HFFc6 (cell line): Measurements from ENCODE around the gene CHMP2A. TPM values are rescaled to one million over a fixed set of nuclear protein-coding genes. Genes with fewer than 3 reads are reported as not detected.

Source experiments
- DNase-seq: peaks from one replicate; pipeline ENCODE4 v3.0.0-alpha.2; 2018
- H3K27ac Mint-ChIP-seq: 2 replicates; pipeline ENCODE4 v1.8.0; 2020; ENCODE audit warnings: mild to moderate bottlenecking, mixed read lengths
- H3K27me3 Mint-ChIP-seq: 2 replicates; pipeline ENCODE4 v1.8.0; 2021; ENCODE audit warnings: mild to moderate bottlenecking, moderate library complexity, mixed read lengths; ENCODE audit not compliant: insufficient read depth
- H3K36me3 Mint-ChIP-seq: 2 replicates; pipeline ENCODE4 v1.8.0; 2021; ENCODE audit warnings: low read depth, mixed read lengths
- H3K4me1 Mint-ChIP-seq: 2 replicates; pipeline ENCODE4 v1.8.0; 2020; ENCODE audit warnings: low read depth, mixed read lengths
- H3K4me3 Mint-ChIP-seq: 2 replicates; pipeline ENCODE4 v1.8.0; 2020; ENCODE audit warnings: mild to moderate bottlenecking, moderate library complexity, mixed read lengths
- H3K9me3 Mint-ChIP-seq: 2 replicates; pipeline ENCODE4 v1.8.0; 2020; ENCODE audit warnings: mild to moderate bottlenecking, mixed read lengths
- CTCF ChIP-seq: fragments of 200-600 bp; sonication (generic); IDR thresholded peaks from 2 replicates; pipeline ENCODE4 v1.5.0; 2021; ENCODE audit warnings: antibody characterized with exemption, mild to moderate bottlenecking
- total RNA-seq, 6 experiments: library from RNA; stranded (reverse); fragmentation: NEBNext Ultra II Directional; extraction: Animal tissue kit (Norgen Biotek cat#: 25700); gene quantifications; 2 replicates in 1 of 6; 3 replicates in 5 of 6; pipeline ENCODE4 v1.2.3, GENCODE V29; 2021

The CHMP2A gene
- total RNA-seq, 6 experiments from 2014 or later: 100 to 126 (median 120) TPM

GRCh38 chr19:58536852-58537798 lies 17.8 kb downstream of the CHMP2A start:
- no peaks in the 10 kb centered on the region for H3K36me3 Mint-ChIP-seq
- no peaks in the 10 kb centered on the region for H3K4me1 Mint-ChIP-seq
- H3K27me3 Mint-ChIP-seq: peaks cover 40% of the 10 kb centered on the region
- no peak for DNase-seq
- H3K4me3 Mint-ChIP-seq: no peak overlapping the region
- no peaks in the 10 kb centered on the region for H3K9me3 Mint-ChIP-seq
- TF ChIP-seq CTCF: no peak
- H3K27ac Mint-ChIP-seq: no peak overlapping the region

GRCh38 chr19:58535857-58536256 lies 19.0 kb downstream of the CHMP2A start:
- no peaks in the 10 kb centered on the region for H3K4me1 Mint-ChIP-seq

GRCh38 chr19:58531034-58531840 lies 23.7 kb downstream of the CHMP2A start:
- no peak for DNase-seq
- no peak for TF ChIP-seq CTCF
- no peaks in the 10 kb centered on the region for H3K9me3 Mint-ChIP-seq
- H3K27me3 Mint-ChIP-seq: peaks cover 36% of the 10 kb centered on the region
- no peaks in the 10 kb centered on the region for H3K4me1 Mint-ChIP-seq
- H3K36me3 Mint-ChIP-seq: no peaks in the 10 kb centered on the region
- H3K4me3 Mint-ChIP-seq: no peak overlapping the region
- H3K27ac Mint-ChIP-seq: no peak overlapping the region

More at GRCh38 chr19:58535857-58536256, 19.0 kb downstream of the CHMP2A start:
- peaks cover 48% of the 10 kb centered on the region for H3K27me3 Mint-ChIP-seq
- DNase-seq: no peak
- H3K4me3 Mint-ChIP-seq: no peak overlapping the region
- no peak for TF ChIP-seq CTCF
- no peaks in the 10 kb centered on the region for H3K36me3 Mint-ChIP-seq
- no peak overlapping the region for H3K27ac Mint-ChIP-seq
- H3K9me3 Mint-ChIP-seq: no peaks in the 10 kb centered on the region

GRCh38 chr19:58529405-58529804 lies 25.5 kb downstream of the CHMP2A start:
- DNase-seq: no peak
- Mint-ChIP-seq H3K27ac (no peak overlapping the region), H3K27me3 (peaks cover 29% of the 10 kb centered on the region), H3K4me3 (no peak overlapping the region), H3K4me1 (no peaks in the 10 kb centered on the region), H3K36me3 (no peaks in the 10 kb centered on the region), H3K9me3 (no peaks in the 10 kb centered on the region)
- TF ChIP-seq CTCF: no peak

- H3K4me1 Mint-ChIP-seq: peaks cover 19% of the 10 kb centered on the region
- H3K27me3 Mint-ChIP-seq: peaks cover 3% of the 10 kb centered on the region
- no peak overlapping the region for H3K4me3 Mint-ChIP-seq
- TF ChIP-seq CTCF: no peak
- no peak overlapping the region for H3K27ac Mint-ChIP-seq
- no peaks in the 10 kb centered on the region for H3K36me3 Mint-ChIP-seq
- DNase-seq: no peak
- H3K9me3 Mint-ChIP-seq: no peaks in the 10 kb centered on the region
These were observed 32.2 kb downstream of the CHMP2A start for GRCh38 chr19:58522709-58523108.
